Pancreas (tissue), 10 donors: Measurements from ENCODE around the gene ZSCAN31. TPM values are rescaled to one million over a fixed set of nuclear protein-coding genes. Genes with fewer than 3 reads are reported as not detected.
A peak's percentile ranks its signal among the peaks of the same experiment; 100 is the strongest.

Experiments used
- ATAC-seq, 4 donors: fragments of 200-7000 bp; cut with Tn5 transposase; one replicate each; pipeline versions ENCODE4 v1.8.0 to v1.9.1; 2020; ENCODE audit warnings: mild to moderate bottlenecking in 4 of 4, moderate library complexity in 4 of 4
- DNase-seq, 6 donors: peaks; one replicate each; pipeline ENCODE4 v3.0.0-alpha.2; 2020
- FAIRE-seq: peaks from 2 replicates; lab custom pipeline; 2012; peaks lifted over from hg19 to GRCh38; lab: Jason Lieb, UNC
- H3K27ac ChIP-seq, 4 donors: fragments of 200-600 bp; sonication (generic); 1 replicate in 3 of 4; 2 replicates in 1 of 4; pipeline versions ENCODE4 v1.5.0 to v1.8.0; 2020
- H3K27me3 ChIP-seq, 4 donors: fragments of 200-600 bp; one replicate each; pipeline ENCODE4 v1.8.0; 2021
- H3K36me3 ChIP-seq, 3 donors: fragments of 200-600 bp; sonication (generic) in 1 of 3; one replicate each; pipeline versions ENCODE4 v1.5.0 to v1.8.0; 2020 to 2021
- H3K4me1 ChIP-seq, 3 donors: fragments of 200-600 bp; one replicate each; pipeline ENCODE4 v1.8.0; 2021
- H3K4me3 ChIP-seq, 4 donors: fragments of 200-600 bp; sonication (generic) in 2 of 4; one replicate each; pipeline versions ENCODE4 v1.5.0 to v1.8.0; 2020 to 2021
- H3K9me3 ChIP-seq, 4 donors: fragments of 200-600 bp; one replicate each; pipeline ENCODE4 v1.8.0; 2021
- whole genome bisulfite sequencing, 2 donors: extraction: QIAGEN DNeasy Blood & Tissue Kit; methylation state at CpG; one replicate each; pipeline ENCODE4 v1.1.7; 2013; 5-methylcytosine and 5-hydroxymethylcytosine counted together
- intact Hi-C, 3 donors: fragments of 100-400 bp; cut with DNase I; formaldehyde crosslinking; loops; one replicate each; pipeline versions ENCODE4 v1.11.1 to v1.14.2; 2022
- polyA plus RNA-seq, 2 donors: library from polyadenylated mRNA; stranded (reverse); fragments of 200-250 nt; gene quantifications; one replicate each; pipeline ENCODE4 v1.2.3, GENCODE V29; 2013
- total RNA-seq, 6 donors: library from RNA; stranded (reverse); fragmentation: NEBNext Ultra II Directional in 4 of 6; extraction: Animal tissue kit (Norgen Biotek cat#: 25700) in 4 of 6; gene quantifications; one replicate each; pipeline versions ENCODE4 v1.2.1 to v1.2.4, GENCODE V29; 2021 to 2023
- TF ChIP-seq, protein P1 (sequence below), 4 donors: fragments of 200-600 bp; sonication (generic) in 3 of 4; IDR thresholded peaks; one replicate each; pipeline versions ENCODE4 v1.5.0 to v1.8.0; 2021; ENCODE audit warnings: antibody characterized with exemption in 4 of 4
- donor health status: healthy with polysubstance abuse.
- donor health status: DM: no; HTN: no; CAD: no; lungs with moderate emphysema.
- donor health status: DM: no; HTN: no; CAD: no.
- donor health status: control.
- donor health status: control.
- donor health status: Bipolar disorder and iron deficiency.
- donor health status: DM: yes; HTN: yes; CAD: no.
- donor health status: DM: no; HTN: no; CAD: no.
- donor health status: DM: no; HTN: no; CAD: no.
- donor health status: DM: yes; HTN: yes; CAD: no.

Gene ZSCAN31
- total and polyA plus RNA-seq, 8 donors = 4.4 to 13.2 (median 7.4) TPM

GRCh38 chr6:28353981-28354676 is 18.2 kb upstream of the ZSCAN31 start:
- FAIRE-seq (no peak), DNase-seq (peak; percentile 58 to 81 (median 72)), ATAC-seq (peak; percentile 8 to 60 (median 34))
- peak overlapping the region in 3 of 4 donors; percentile 68 to 80 (median 71) for H3K27ac ChIP-seq
- no peaks in the 10 kb centered on the region for H3K27me3 ChIP-seq
- intact Hi-C loops = no loop called here
- no peaks in the 10 kb centered on the region for H3K9me3 ChIP-seq
- H3K4me3 ChIP-seq = peak overlapping the region in 2 of 4 donors; percentile 22 to 36
- TF ChIP-seq, protein P1, sequence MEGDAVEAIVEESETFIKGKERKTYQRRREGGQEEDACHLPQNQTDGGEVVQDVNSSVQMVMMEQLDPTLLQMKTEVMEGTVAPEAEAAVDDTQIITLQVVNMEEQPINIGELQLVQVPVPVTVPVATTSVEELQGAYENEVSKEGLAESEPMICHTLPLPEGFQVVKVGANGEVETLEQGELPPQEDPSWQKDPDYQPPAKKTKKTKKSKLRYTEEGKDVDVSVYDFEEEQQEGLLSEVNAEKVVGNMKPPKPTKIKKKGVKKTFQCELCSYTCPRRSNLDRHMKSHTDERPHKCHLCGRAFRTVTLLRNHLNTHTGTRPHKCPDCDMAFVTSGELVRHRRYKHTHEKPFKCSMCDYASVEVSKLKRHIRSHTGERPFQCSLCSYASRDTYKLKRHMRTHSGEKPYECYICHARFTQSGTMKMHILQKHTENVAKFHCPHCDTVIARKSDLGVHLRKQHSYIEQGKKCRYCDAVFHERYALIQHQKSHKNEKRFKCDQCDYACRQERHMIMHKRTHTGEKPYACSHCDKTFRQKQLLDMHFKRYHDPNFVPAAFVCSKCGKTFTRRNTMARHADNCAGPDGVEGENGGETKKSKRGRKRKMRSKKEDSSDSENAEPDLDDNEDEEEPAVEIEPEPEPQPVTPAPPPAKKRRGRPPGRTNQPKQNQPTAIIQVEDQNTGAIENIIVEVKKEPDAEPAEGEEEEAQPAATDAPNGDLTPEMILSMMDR (IDR thresholded peaks at IDR 0.05) = no peak
- WGBS, 2 donors = 37 to 50% methylated on average over 11 of the region's 11 CpGs
- peaks cover 9 to 15% (median 14%) of the 10 kb centered on the region in 3 donors for H3K4me1 ChIP-seq
- H3K36me3 ChIP-seq = no peaks in the 10 kb centered on the region

- DNase-seq = no peak
Measured at GRCh38 chr6:28353356-28353755, 17.4 kb upstream of the ZSCAN31 start.

DNA sequence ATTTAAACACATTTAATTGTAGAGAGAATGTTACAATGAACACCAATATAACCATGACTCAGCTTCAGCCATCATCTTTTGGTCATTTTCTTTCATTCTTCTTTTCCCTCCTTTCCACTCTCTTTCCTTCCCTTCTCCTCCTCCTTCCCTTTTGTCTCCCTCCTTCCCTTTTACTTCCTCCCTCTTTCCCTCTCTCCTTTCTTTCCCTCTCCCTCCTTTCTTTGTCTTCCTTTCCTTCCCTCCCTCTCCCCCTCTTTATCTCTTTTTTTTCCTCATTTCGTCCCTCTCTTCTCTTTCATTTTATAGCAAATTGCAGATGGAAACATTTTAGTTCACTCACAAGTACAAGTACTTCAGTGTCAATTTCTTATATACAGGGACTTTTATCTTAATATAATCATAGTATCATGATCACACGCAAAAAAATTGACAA is 15.6 kb upstream of the ZSCAN31 start:
- no peaks in the 10 kb centered on the region for H3K36me3 ChIP-seq
- H3K4me1 ChIP-seq = peaks cover 8 to 15% (median 14%) of the 10 kb centered on the region in 3 donors
- no peaks in the 10 kb centered on the region for H3K9me3 ChIP-seq
- ATAC-seq (no peak), DNase-seq (no peak), FAIRE-seq (no peak)
- peak overlapping the region in 2 of 4 donors; percentile 9 to 17 for H3K27ac ChIP-seq
- TF ChIP-seq, protein P1 (IDR thresholded peaks at IDR 0.05) = no peak
- 36 to 56% methylated on average over 2 of the region's 2 CpGs for WGBS, 2 donors
- H3K4me3 ChIP-seq = peak overlapping the region in 2 of 4 donors; percentile 55 to 59
- intact Hi-C loops = no loop called here
- H3K27me3 ChIP-seq = no peaks in the 10 kb centered on the region

More at GRCh38 chr6:28353356-28353755, 17.4 kb upstream of the ZSCAN31 start:
- no peaks in the 10 kb centered on the region for H3K36me3 ChIP-seq
- TF ChIP-seq, protein P1 (IDR thresholded peaks at IDR 0.05) = no peak
- H3K27ac ChIP-seq = peak overlapping the region in 3 of 4 donors; percentile 68 to 80 (median 71)
- peak overlapping the region in 3 of 4 donors; percentile 2 to 36 (median 22) for H3K4me3 ChIP-seq
- peaks cover 9 to 15% (median 14%) of the 10 kb centered on the region in 3 donors for H3K4me1 ChIP-seq
- H3K27me3 ChIP-seq = no peaks in the 10 kb centered on the region
- ATAC-seq = no peak
- no peaks in the 10 kb centered on the region for H3K9me3 ChIP-seq
- FAIRE-seq = no peak
- 52 to 77% methylated on average over 3 of the region's 3 CpGs for WGBS, 2 donors
- intact Hi-C loops = no loop called here

GRCh38 chr6:28351087-28351486 is 15.1 kb upstream of the ZSCAN31 start:
- peaks cover 6 to 15% (median 14%) of the 10 kb centered on the region in 3 donors for H3K4me1 ChIP-seq
- intact Hi-C loops = no loop called here
- peak in 1 of 4 donors; percentile 7 for ATAC-seq
- peak overlapping the region in 3 of 4 donors; percentile 9 to 17 (median 10) for H3K27ac ChIP-seq
- DNase-seq = no peak
- peak overlapping the region in 2 of 4 donors; percentile 55 to 59 for H3K4me3 ChIP-seq
- no peaks in the 10 kb centered on the region for H3K27me3 ChIP-seq
- no peaks in the 10 kb centered on the region for H3K36me3 ChIP-seq
- TF ChIP-seq, protein P1 (IDR thresholded peaks at IDR 0.05) = no peak
- no peak for FAIRE-seq
- no peaks in the 10 kb centered on the region for H3K9me3 ChIP-seq
- 35% methylated on average over 2 of the region's 2 CpGs for WGBS, 2 donors
